Measurements from ENCODE around the gene SLC24A1. TPM values are rescaled to one million over a fixed set of nuclear protein-coding genes. Genes with fewer than 3 reads are reported as not detected.

The SLC24A1 gene
- total and polyA plus RNA-seq, 2 of the 13 experiments (the other 11 are each of a cell fraction or from before 2014, with no cell fraction given), result 5.9 to 8.3 TPM

DNA sequence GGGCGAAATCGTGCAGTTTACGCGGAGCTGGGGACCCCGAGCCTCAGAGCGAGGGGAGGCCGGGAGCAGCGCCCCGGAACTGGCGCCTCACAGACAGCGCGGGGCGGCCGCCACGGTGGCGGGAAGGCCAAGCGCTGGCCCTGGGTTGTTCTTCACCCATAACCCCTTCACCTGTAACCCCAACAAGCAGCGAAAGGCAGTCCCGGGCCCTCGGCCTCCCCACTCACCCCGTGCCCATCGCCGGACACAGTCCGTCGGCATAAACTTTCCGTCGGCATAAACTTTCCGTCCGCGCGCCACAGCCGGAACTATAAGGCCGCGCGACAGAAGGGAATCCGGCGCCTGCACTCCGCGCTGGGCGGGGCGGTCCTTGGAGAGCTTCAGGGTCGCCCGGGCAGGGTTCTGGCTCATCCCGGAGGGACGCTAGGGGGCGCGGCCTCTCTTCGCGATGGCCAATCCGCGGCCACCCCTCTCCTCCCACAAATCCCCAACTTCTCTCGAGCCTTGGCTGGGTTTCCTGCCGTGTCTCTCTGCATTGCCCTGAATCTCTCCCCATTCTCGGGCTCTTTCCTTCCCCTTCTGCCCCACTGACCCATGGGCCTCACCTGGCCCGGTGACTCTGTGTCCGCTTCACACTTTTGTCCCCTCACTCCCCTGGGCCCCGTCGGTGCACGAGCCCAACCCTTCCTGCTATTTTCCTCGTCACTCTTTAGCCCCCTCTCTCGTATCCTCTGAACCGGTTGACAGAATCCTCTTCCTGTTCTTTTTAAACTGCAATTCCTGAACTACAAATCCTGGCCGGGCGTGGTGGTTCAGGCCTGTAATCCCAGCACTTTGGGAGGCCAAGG is 10.6 kb upstream of the SLC24A1 start, which contains the start of gene INTS14 (continued):
- peak; percentile 60; the same call in 1 of the 2 replicates for TF ChIP-seq ZBTB38 (CRISPR knock-in tag; IDR thresholded peaks at IDR 0.05)
- TF ChIP-seq IKZF4 (CRISPR knock-in tag; IDR thresholded peaks at IDR 0.05; ENCODE audit: borderline replicate concordance, low read depth, not compliant biosample characterization), result no peak
- peak; percentile 70 for TF ChIP-seq ZNF501 (CRISPR knock-in tag; IDR thresholded peaks at IDR 0.05)
- TF ChIP-seq PRDM4 (CRISPR knock-in tag; IDR thresholded peaks at IDR 0.05; ENCODE audit: borderline replicate concordance), result 0 out of 2 replicates have a peak, but pooled peaks have one; percentile 57
- TF ChIP-seq POLR2G (IDR thresholded peaks at IDR 0.05; ENCODE audit: low read depth, low read length), result peak; percentile 96
- no peak for TF ChIP-seq ZNF569 (CRISPR knock-in tag; IDR thresholded peaks at IDR 0.05; ENCODE audit: borderline replicate concordance)
- TF ChIP-seq ZNF484 (CRISPR knock-in tag; IDR thresholded peaks at IDR 0.05; ENCODE audit: borderline replicate concordance, low read depth), result no peak
- no peak for TF ChIP-seq TCF12 (IDR thresholded peaks at IDR 0.05)
- TF ChIP-seq TCF12 (CRISPR knock-in tag; IDR thresholded peaks at IDR 0.05), result no peak
- TF ChIP-seq SCMH1 (CRISPR knock-in tag; IDR thresholded peaks at IDR 0.05; ENCODE audit: borderline replicate concordance), result no peak
- TF ChIP-seq, protein P1, sequence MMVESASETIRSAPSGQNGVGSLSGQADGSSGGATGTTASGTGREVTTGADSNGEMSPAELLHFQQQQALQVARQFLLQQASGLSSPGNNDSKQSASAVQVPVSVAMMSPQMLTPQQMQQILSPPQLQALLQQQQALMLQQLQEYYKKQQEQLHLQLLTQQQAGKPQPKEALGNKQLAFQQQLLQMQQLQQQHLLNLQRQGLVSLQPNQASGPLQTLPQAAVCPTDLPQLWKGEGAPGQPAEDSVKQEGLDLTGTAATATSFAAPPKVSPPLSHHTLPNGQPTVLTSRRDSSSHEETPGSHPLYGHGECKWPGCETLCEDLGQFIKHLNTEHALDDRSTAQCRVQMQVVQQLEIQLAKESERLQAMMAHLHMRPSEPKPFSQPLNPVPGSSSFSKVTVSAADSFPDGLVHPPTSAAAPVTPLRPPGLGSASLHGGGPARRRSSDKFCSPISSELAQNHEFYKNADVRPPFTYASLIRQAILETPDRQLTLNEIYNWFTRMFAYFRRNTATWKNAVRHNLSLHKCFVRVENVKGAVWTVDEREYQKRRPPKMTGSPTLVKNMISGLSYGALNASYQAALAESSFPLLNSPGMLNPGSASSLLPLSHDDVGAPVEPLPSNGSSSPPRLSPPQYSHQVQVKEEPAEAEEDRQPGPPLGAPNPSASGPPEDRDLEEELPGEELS (CRISPR knock-in tag; IDR thresholded peaks at IDR 0.05), result peak; percentile 79
- TF ChIP-seq ATF7-NPFF (CRISPR knock-in tag; IDR thresholded peaks at IDR 0.05; ENCODE audit: low read depth), result peak; percentile 95
- TF ChIP-seq ZNF567 (CRISPR knock-in tag; IDR thresholded peaks at IDR 0.05; ENCODE audit: borderline replicate concordance), result peak; percentile 25; the same call in 1 of the 2 replicates
- TF ChIP-seq ZSCAN20 (CRISPR knock-in tag; IDR thresholded peaks at IDR 0.05; ENCODE audit: borderline replicate concordance), result no peak; the same call in 1 of the 2 replicates
- TF ChIP-seq SP140L (CRISPR knock-in tag; IDR thresholded peaks at IDR 0.05; ENCODE audit: borderline replicate concordance), result peak; percentile 95; the same call in 1 of the 2 replicates
- no peak for TF ChIP-seq SMC3 (IDR thresholded peaks at IDR 0.05; ENCODE audit: low read length)
- TF ChIP-seq HOXA5 (CRISPR knock-in tag; IDR thresholded peaks at IDR 0.05), result no peak
- peak; percentile 93 for TF ChIP-seq HNRNPH1 (optimal IDR thresholded peaks at IDR 0.05; ENCODE audit: low read depth, low read length)
- TF ChIP-seq ZFP82 (CRISPR knock-in tag; IDR thresholded peaks at IDR 0.05; ENCODE audit: borderline replicate concordance), result no peak; the same call in none of the 2 replicates
- 0 out of 2 replicates have a peak, but pooled peaks have one; percentile 75 for TF ChIP-seq ZNF678 (CRISPR knock-in tag; IDR thresholded peaks at IDR 0.05)
- TF ChIP-seq RFX3 (CRISPR knock-in tag; IDR thresholded peaks at IDR 0.05), result peak; percentile 24; the same call in 1 of the 2 replicates
- TF ChIP-seq, protein P2, sequence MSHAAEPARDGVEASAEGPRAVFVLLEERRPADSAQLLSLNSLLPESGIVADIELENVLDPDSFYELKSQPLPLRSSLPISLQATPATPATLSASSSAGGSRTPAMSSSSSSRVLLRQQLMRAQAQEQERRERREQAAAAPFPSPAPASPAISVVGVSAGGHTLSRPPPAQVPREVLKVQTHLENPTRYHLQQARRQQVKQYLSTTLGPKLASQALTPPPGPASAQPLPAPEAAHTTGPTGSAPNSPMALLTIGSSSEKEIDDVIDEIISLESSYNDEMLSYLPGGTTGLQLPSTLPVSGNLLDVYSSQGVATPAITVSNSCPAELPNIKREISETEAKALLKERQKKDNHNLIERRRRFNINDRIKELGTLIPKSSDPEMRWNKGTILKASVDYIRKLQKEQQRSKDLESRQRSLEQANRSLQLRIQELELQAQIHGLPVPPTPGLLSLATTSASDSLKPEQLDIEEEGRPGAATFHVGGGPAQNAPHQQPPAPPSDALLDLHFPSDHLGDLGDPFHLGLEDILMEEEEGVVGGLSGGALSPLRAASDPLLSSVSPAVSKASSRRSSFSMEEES (CRISPR knock-in tag; IDR thresholded peaks at IDR 0.05), result peak; percentile 78
- TF ChIP-seq ZFP90 (CRISPR knock-in tag; IDR thresholded peaks at IDR 0.05; ENCODE audit: borderline replicate concordance), result peak; percentile 17; the same call in 1 of the 2 replicates
